Left lung (tissue), 10 donors: ENCODE data around the gene ZNF541. TPM values are rescaled to one million over a fixed set of nuclear protein-coding genes. Genes with fewer than 3 reads are reported as not detected.

Experiments
- ATAC-seq: fragments of 200-7000 bp; cut with Tn5 transposase; one replicate; pipeline ENCODE4 v1.9.1; 2020; ENCODE audit warnings: moderate library complexity
- DNase-seq, 4 donors: peaks; one replicate each; pipeline ENCODE4 v3.0.0-alpha.2; 2013 to 2020
- H3K27ac ChIP-seq, 2 donors: fragments of 200-600 bp; sonication (generic) in 1 of 2; one replicate each; pipeline versions ENCODE4 v1.5.0 to v1.8.0; 2020 to 2021
- H3K27me3 ChIP-seq, 2 donors: fragments of 200-600 bp; sonication (generic) in 1 of 2; one replicate each; pipeline versions ENCODE4 v1.5.0 to v1.8.0; 2020 to 2021
- H3K36me3 ChIP-seq, 2 donors: fragments of 200-600 bp; sonication (generic) in 1 of 2; one replicate each; pipeline versions ENCODE4 v1.5.0 to v1.8.0; 2020 to 2021
- H3K4me1 ChIP-seq, 2 donors: fragments of 200-600 bp; one replicate each; pipeline ENCODE4 v1.8.0; 2021
- H3K4me3 ChIP-seq, 2 donors: fragments of 200-600 bp; sonication (generic) in 1 of 2; one replicate each; pipeline versions ENCODE4 v1.5.0 to v1.8.0; 2020 to 2021; ENCODE audit warnings: mild to moderate bottlenecking in 1 of 2
- H3K9me3 ChIP-seq, 2 donors: fragments of 200-600 bp; sonication (generic) in 1 of 2; one replicate each; pipeline versions ENCODE4 v1.5.0 to v1.8.0; 2020 to 2021
- intact Hi-C, 2 donors: fragments of 100-400 bp; cut with DNase I; formaldehyde crosslinking; loops; one replicate each; pipeline versions ENCODE4 v1.11.2 to v1.14.2; 2022
- polyA plus RNA-seq, 6 donors: library from polyadenylated mRNA; unstranded; fragments of 120-200 nt; gene quantifications; one replicate each; pipeline ENCODE4 v1.2.1, GENCODE V29; 2013; ENCODE audit not compliant: insufficient read length in 6 of 6
- total RNA-seq, 2 donors: library from RNA; stranded (reverse); fragmentation: NEBNext Ultra II Directional; extraction: Animal tissue kit (Norgen Biotek cat#: 25700); gene quantifications; one replicate each; pipeline ENCODE4 v1.2.1, GENCODE V29; 2021
- TF ChIP-seq, protein P1 (sequence below), 2 donors: fragments of 200-600 bp; sonication (generic) in 1 of 2; IDR thresholded peaks; one replicate each; pipeline versions ENCODE4 v1.5.0 to v1.8.0; 2021; ENCODE audit warnings: antibody characterized with exemption in 2 of 2
- donor health status: DM: no; HTN: yes; CAD: no.
- donor health status: DM: no; HTN: no; CAD: no.

The ZNF541 gene
- total and polyA plus RNA-seq, 8 donors, result 0.09 to 0.50 (median 0.15) TPM

DNA sequence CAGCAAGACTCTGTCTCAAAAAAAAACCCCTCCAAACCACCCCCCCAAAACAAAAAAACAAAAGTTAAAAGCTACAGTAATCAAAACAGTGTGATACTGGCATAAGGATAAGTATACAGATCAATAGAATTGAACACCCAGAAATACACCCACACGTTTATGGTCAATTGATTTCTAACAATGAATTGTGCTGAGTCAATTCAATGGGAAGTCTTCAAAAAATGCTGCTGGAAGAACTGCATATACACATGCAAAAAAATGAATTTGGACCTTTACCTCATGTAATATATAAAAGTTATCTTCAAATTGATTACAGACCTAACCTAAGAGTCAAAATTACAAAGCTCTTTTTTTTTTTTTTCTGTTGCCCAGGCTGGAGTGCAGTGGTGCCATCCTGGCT is 38.3 kb downstream of the ZNF541 start:
- intact Hi-C loops, result no loop called here
- no peaks in the 10 kb centered on the region for H3K27me3 ChIP-seq
- no peak for ATAC-seq

DNA sequence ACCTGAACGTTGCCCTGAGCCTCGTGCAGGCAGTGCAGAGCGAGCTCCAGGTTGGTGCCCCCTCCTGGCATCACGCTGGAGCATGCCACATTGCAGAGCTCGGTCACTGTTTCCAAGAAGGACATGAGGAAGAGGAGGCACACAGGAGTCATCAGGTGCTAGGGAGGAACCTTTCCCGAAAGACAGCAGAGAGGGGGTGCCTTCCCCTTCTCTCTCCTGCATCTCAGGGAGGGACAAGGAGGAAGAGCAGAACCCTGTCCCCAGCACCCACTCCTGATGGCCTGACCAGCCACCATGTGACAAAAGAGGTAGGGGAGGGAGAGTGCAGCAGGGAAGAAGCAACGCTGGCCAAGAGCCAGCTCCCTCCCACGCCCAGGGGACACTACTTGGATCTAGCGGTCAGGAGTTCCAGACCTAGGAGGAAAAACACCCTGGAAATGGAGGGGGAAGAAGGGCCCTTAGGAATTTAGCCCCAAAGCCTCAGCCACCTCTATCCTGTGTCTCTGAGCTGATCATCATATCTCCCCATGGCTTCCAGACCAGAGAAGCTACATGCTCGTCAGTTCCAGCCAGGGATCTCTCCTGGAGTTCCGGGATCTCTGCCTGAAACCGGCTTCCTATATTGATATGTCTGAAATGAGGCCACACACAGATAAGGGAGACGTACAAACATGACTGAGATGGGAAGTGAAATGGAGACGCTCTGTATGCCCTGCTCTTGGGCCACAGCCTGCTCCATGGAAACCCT is 41.1 kb downstream of the ZNF541 start:
- no peaks in the 10 kb centered on the region for H3K9me3 ChIP-seq
- H3K27me3 ChIP-seq, result no peaks in the 10 kb centered on the region
- intact Hi-C loops, result no loop called here
- no peaks in the 10 kb centered on the region for H3K36me3 ChIP-seq
- ATAC-seq (no peak), DNase-seq (no peak)
- TF ChIP-seq, protein P1, sequence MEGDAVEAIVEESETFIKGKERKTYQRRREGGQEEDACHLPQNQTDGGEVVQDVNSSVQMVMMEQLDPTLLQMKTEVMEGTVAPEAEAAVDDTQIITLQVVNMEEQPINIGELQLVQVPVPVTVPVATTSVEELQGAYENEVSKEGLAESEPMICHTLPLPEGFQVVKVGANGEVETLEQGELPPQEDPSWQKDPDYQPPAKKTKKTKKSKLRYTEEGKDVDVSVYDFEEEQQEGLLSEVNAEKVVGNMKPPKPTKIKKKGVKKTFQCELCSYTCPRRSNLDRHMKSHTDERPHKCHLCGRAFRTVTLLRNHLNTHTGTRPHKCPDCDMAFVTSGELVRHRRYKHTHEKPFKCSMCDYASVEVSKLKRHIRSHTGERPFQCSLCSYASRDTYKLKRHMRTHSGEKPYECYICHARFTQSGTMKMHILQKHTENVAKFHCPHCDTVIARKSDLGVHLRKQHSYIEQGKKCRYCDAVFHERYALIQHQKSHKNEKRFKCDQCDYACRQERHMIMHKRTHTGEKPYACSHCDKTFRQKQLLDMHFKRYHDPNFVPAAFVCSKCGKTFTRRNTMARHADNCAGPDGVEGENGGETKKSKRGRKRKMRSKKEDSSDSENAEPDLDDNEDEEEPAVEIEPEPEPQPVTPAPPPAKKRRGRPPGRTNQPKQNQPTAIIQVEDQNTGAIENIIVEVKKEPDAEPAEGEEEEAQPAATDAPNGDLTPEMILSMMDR (IDR thresholded peaks at IDR 0.05), result no peak
- H3K27ac ChIP-seq, result no peak overlapping the region
- no peak overlapping the region for H3K4me3 ChIP-seq
- H3K4me1 ChIP-seq, result no peaks in the 10 kb centered on the region

More for the DNA sequence above, 38.3 kb downstream of the ZNF541 start:
- H3K27ac ChIP-seq, result no peak overlapping the region
- TF ChIP-seq, protein P1 (IDR thresholded peaks at IDR 0.05), result no peak
- DNase-seq, result no peak
- no peaks in the 10 kb centered on the region for H3K4me1 ChIP-seq
- H3K36me3 ChIP-seq, result no peaks in the 10 kb centered on the region
- H3K4me3 ChIP-seq, result no peak overlapping the region
- no peaks in the 10 kb centered on the region for H3K9me3 ChIP-seq

DNA sequence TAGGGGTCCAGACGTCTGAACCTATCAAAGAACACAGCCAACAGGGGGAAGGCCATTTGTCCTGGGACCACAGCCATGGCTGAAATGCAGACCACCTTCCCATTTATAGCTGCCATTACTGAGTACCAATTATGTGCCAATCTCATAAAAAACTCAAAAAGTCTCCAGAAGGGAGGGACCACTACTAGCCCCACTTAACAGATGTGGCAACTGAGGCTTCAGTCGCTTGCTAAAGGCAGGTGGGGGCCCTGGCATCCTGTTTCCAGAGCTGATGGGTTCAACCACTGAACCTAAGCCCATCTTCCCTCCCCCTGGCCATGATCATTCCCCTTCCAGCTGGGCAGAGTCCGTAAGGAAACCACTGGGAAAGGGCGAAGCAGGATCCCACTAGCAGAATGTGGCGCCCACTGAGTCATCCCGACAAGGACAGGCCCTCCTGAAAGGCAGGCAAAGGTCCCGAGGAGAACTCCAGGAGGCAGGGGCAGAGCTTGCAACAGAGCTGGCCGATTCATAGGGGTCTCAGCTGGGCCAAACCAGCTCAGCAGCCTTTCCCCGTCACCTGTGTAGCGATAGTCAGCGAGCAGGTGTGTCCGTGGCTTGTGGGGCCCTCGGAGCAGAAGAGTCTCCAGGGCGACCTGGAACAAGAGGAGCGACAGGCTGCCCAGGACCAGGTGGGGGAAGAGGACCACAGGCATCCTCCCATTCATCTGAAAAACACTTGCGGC is 43.8 kb downstream of the ZNF541 start:
- ATAC-seq (no peak), DNase-seq (no peak)
- Histone ChIP-seq H3K27me3 (no peaks in the 10 kb centered on the region), H3K9me3 (no peaks in the 10 kb centered on the region), H3K36me3 (no peaks in the 10 kb centered on the region), H3K27ac (no peak overlapping the region), H3K4me1 (no peaks in the 10 kb centered on the region), H3K4me3 (no peak overlapping the region)
- intact Hi-C loops, result no loop called here
- TF ChIP-seq, protein P1 (IDR thresholded peaks at IDR 0.05), result no peak

DNA sequence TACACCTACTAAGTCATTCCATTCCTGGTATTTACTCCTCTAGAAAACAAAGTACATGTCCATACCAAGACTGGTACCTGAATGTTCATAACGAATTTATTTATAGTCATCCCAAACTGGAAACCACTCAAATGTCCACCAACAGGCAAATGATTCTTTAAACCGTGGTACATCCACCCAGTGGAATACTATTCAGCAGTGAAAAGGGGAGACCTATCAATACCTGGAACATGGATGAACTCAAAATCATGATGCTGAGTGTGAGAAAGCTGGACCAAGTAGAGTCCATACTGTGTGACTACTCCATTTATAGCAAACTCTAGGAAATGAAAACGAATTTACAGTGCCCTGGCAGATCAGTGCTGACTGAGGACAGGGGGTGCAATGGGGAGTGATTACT is 46.1 kb downstream of the ZNF541 start:
- no peak for DNase-seq
- intact Hi-C loops, result no loop called here
- TF ChIP-seq, protein P1 (IDR thresholded peaks at IDR 0.05), result no peak

DNA sequence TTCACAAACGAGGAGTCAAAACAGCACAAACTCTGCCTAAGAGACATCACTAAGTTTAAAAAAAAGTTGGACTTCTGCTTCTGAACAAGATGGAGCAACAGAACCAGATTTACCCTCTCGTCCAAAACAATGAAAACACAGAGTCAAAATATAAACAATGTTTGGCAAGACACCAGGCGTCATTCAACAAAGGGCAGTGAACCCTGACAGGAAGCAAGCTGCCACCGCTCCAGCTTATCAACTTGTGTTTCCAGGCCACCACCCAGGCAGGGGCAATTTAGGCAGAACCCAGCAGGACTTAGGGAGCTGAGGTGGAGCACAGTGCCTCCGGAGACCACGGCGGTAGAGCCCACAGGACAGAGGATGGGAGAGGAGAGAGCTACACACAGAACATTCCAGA is 49.5 kb downstream of the ZNF541 start:
- DNase-seq (peak in 1 of 4 donors; percentile 55), ATAC-seq (no peak)
- Histone ChIP-seq H3K27me3 (peaks cover 0 to 26% of the 10 kb centered on the region in 2 donors), H3K4me3 (no peak overlapping the region), H3K4me1 (peaks cover 0 to 16% of the 10 kb centered on the region in 2 donors), H3K27ac (peak overlapping the region in 1 of 2 donors; percentile 41), H3K9me3 (no peaks in the 10 kb centered on the region), H3K36me3 (no peaks in the 10 kb centered on the region)
- intact Hi-C loops, result no loop called here
- TF ChIP-seq, protein P1 (IDR thresholded peaks at IDR 0.05), result no peak

More for the DNA sequence above, 46.1 kb downstream of the ZNF541 start:
- peaks cover 0 to 16% of the 10 kb centered on the region in 2 donors for H3K4me1 ChIP-seq
- H3K36me3 ChIP-seq, result no peaks in the 10 kb centered on the region
- no peaks in the 10 kb centered on the region for H3K9me3 ChIP-seq
- H3K27ac ChIP-seq, result no peak overlapping the region
- H3K27me3 ChIP-seq, result peaks cover 0 to 9% of the 10 kb centered on the region in 2 donors
- H3K4me3 ChIP-seq, result no peak overlapping the region
- no peak for ATAC-seq
